ENCODE measurements around the gene ZER1.
A peak's percentile ranks its signal among the peaks of the same experiment; 100 is the strongest.
"Not testable (repeated sequence)": the region's sequence is repeated elsewhere in the genome, so short reads cannot be mapped to it uniquely, and the experiment has no call there.

ZER1 gene

DNA sequence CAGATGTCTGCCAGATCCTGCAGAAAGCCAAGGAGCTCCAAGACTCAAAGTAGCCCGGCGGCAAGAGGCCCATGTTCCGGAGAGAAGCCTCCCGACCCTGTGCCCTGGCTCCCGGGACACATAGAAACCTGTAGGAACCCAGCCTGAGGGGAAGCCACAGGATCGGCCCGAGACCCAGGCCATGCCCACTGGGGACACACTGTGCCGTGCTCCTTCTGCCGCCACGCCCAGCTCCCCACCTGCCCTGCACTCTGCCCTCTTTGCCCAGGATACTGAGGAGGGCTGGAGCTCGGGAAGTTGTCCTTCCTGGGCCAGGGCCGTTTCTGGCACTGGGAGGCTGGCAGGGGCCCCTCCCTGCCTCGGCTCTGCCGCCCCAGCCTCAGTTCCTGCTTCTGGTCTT is 36.1 kb upstream of the ZER1 start:
- no peak overlapping the region for H3K27ac ChIP-seq (ENCODE audit: low read depth, low read length)
- no peak overlapping the region for H3K9ac ChIP-seq (ENCODE audit: low read length)
- H3K4me1 ChIP-seq (ENCODE audit: control insufficient read depth, insufficient read depth, low read length): no peaks in the 10 kb centered on the region
- no peaks in the 10 kb centered on the region for H3K27me3 ChIP-seq (ENCODE audit: control insufficient read depth, insufficient read depth, low read length)
- H3K9me3 ChIP-seq (ENCODE audit: control insufficient read depth, insufficient read depth, low read depth, low read length): no peaks in the 10 kb centered on the region
- peaks cover 54% of the 10 kb centered on the region for H3K36me3 ChIP-seq (ENCODE audit: control insufficient read depth, insufficient read depth, low read length)
- no peak overlapping the region for H3K4me3 ChIP-seq (ENCODE audit: low read depth, low read length)

DNA sequence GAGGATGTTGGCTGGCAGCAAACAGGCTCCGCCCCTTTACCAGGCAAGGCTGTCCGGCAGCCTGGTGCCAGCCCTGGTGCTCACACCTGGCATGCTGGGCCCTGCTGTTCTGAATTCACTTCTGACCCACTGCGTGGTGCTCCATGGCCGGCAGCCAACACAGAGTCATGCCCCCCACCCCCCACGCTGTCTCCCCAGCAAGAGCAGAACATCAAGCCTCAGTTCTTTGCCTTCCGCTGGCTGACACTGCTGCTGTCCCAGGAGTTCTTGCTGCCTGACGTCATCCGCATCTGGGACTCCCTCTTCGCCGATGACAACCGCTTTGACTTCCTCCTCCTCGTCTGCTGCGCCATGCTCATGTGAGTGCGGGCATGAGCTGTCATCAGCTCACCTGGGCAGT is 33.9 kb upstream of the ZER1 start:
- Histone ChIP-seq H3K4me1 (ENCODE audit: control insufficient read depth, insufficient read depth, low read length) (no peaks in the 10 kb centered on the region), H3K27ac (ENCODE audit: low read depth, low read length) (no peak overlapping the region), H3K27me3 (ENCODE audit: control insufficient read depth, insufficient read depth, low read length) (no peaks in the 10 kb centered on the region), H3K4me3 (ENCODE audit: low read depth, low read length) (no peak overlapping the region), H3K9ac (ENCODE audit: low read length) (no peak overlapping the region), H3K9me3 (ENCODE audit: control insufficient read depth, insufficient read depth, low read depth, low read length) (no peaks in the 10 kb centered on the region), H3K36me3 (ENCODE audit: control insufficient read depth, insufficient read depth, low read length) (peaks cover 61% of the 10 kb centered on the region)

- no peak overlapping the region for H3K9ac ChIP-seq (ENCODE audit: low read length)
- no peaks in the 10 kb centered on the region for H3K4me1 ChIP-seq (ENCODE audit: control insufficient read depth, insufficient read depth, low read length)
- H3K36me3 ChIP-seq (ENCODE audit: control insufficient read depth, insufficient read depth, low read length): peaks cover 71% of the 10 kb centered on the region
- H3K4me3 ChIP-seq (ENCODE audit: low read depth, low read length): no peak overlapping the region
- H3K9me3 ChIP-seq (ENCODE audit: control insufficient read depth, insufficient read depth, low read depth, low read length): no peaks in the 10 kb centered on the region
- H3K27me3 ChIP-seq (ENCODE audit: control insufficient read depth, insufficient read depth, low read length): no peaks in the 10 kb centered on the region
- no peak overlapping the region for H3K27ac ChIP-seq (ENCODE audit: low read depth, low read length)
Observed at GRCh38 chr9:128802482-128802881, 30.8 kb upstream of the ZER1 start.

DNA sequence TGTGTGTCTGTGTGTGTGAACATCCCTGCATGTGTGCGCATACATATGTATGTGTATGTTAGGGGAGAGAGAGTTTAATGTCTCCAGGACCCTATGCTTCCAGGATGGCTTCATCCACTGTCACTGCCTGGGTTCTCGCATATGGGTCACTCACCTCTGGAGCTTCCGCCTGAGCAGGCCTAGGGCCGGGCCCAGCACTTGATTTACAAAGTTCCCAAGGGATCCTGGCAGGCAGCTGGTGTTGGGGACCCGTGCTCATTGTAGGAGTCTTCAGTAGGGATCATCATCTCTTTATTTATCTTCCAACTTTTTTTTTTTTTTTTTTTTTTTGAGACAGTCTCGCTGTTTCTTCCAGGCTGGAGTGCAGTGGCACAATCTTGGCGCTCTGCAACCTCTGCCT is 28.3 kb upstream of the ZER1 start:
- Histone ChIP-seq H3K4me3 (ENCODE audit: low read depth, low read length) (no peak overlapping the region), H3K9me3 (ENCODE audit: control insufficient read depth, insufficient read depth, low read depth, low read length) (no peaks in the 10 kb centered on the region), H3K36me3 (ENCODE audit: control insufficient read depth, insufficient read depth, low read length) (peaks cover 56% of the 10 kb centered on the region), H3K4me1 (ENCODE audit: control insufficient read depth, insufficient read depth, low read length) (no peaks in the 10 kb centered on the region), H3K9ac (ENCODE audit: low read length) (no peak overlapping the region), H3K27me3 (ENCODE audit: control insufficient read depth, insufficient read depth, low read length) (no peaks in the 10 kb centered on the region), H3K27ac (ENCODE audit: low read depth, low read length) (no peak overlapping the region)

- Histone ChIP-seq H3K36me3 (ENCODE audit: control insufficient read depth, insufficient read depth, low read length) (peaks cover 60% of the 10 kb centered on the region), H3K4me3 (ENCODE audit: low read depth, low read length) (no peak overlapping the region), H3K9me3 (ENCODE audit: control insufficient read depth, insufficient read depth, low read depth, low read length) (no peaks in the 10 kb centered on the region), H3K4me1 (ENCODE audit: control insufficient read depth, insufficient read depth, low read length) (no peaks in the 10 kb centered on the region), H3K9ac (ENCODE audit: low read length) (no peak overlapping the region), H3K27ac (ENCODE audit: low read depth, low read length) (no peak overlapping the region), H3K27me3 (ENCODE audit: control insufficient read depth, insufficient read depth, low read length) (no peaks in the 10 kb centered on the region)
Observed at GRCh38 chr9:128798896-128799295, 27.2 kb upstream of the ZER1 start.

- not testable (repeated sequence) for H3K4me3 ChIP-seq (ENCODE audit: low read depth, low read length); H3K27ac ChIP-seq (ENCODE audit: low read depth, low read length); H3K9ac ChIP-seq (ENCODE audit: low read length); H3K27me3 ChIP-seq (ENCODE audit: control insufficient read depth, insufficient read depth, low read length); H3K4me1 ChIP-seq (ENCODE audit: control insufficient read depth, insufficient read depth, low read length); H3K9me3 ChIP-seq (ENCODE audit: control insufficient read depth, insufficient read depth, low read depth, low read length)
- peaks cover 70% of the 10 kb centered on the region for H3K36me3 ChIP-seq (ENCODE audit: control insufficient read depth, insufficient read depth, low read length)
Observed at GRCh38 chr9:128794961-128795360, 23.2 kb upstream of the ZER1 start.

GRCh38 chr9:128792978-128793686 is 21.4 kb upstream of the ZER1 start:
- Histone ChIP-seq H3K4me3 (ENCODE audit: low read depth, low read length) (no peak overlapping the region), H3K9me3 (ENCODE audit: control insufficient read depth, insufficient read depth, low read depth, low read length) (no peaks in the 10 kb centered on the region), H3K9ac (ENCODE audit: low read length) (no peak overlapping the region), H3K27me3 (ENCODE audit: control insufficient read depth, insufficient read depth, low read length) (no peaks in the 10 kb centered on the region), H3K27ac (ENCODE audit: low read depth, low read length) (no peak overlapping the region), H3K4me1 (ENCODE audit: control insufficient read depth, insufficient read depth, low read length) (peaks cover 1% of the 10 kb centered on the region; the same call in 1 of the 2 replicates), H3K36me3 (ENCODE audit: control insufficient read depth, insufficient read depth, low read length) (peaks cover 58% of the 10 kb centered on the region)

GRCh38 chr9:128792134-128792533 is 20.4 kb upstream of the ZER1 start:
- Histone ChIP-seq H3K9ac (ENCODE audit: low read length) (no peak overlapping the region), H3K4me3 (ENCODE audit: low read depth, low read length) (no peak overlapping the region), H3K36me3 (ENCODE audit: control insufficient read depth, insufficient read depth, low read length) (peaks cover 50% of the 10 kb centered on the region), H3K27me3 (ENCODE audit: control insufficient read depth, insufficient read depth, low read length) (no peaks in the 10 kb centered on the region), H3K9me3 (ENCODE audit: control insufficient read depth, insufficient read depth, low read depth, low read length) (no peaks in the 10 kb centered on the region), H3K4me1 (ENCODE audit: control insufficient read depth, insufficient read depth, low read length) (peaks cover 5% of the 10 kb centered on the region; the same call in 1 of the 2 replicates), H3K27ac (ENCODE audit: low read depth, low read length) (no peak overlapping the region)

DNA sequence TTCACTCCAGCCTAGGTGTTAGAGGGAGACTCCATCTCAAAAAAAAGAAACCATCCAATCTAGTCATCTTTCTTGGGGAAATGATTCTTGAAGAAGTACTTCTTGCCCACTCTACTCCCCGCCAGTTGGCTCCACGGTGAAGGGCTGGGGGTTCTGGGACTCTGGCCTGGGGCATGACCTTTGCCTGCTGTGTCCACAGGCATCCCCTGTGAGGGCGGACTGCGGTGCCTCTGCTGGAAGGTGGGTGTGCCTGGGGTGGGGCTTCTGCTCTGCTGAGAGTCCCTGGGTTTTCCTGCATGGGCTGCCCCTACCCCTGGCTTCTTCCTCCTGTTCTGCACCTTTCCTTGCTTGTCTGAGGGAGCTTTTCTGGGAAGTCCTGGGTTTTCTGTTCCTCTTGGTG is 18.8 kb upstream of the ZER1 start:
- no peaks in the 10 kb centered on the region for H3K9me3 ChIP-seq (ENCODE audit: control insufficient read depth, insufficient read depth, low read depth, low read length)
- no peaks in the 10 kb centered on the region for H3K27me3 ChIP-seq (ENCODE audit: control insufficient read depth, insufficient read depth, low read length)
- H3K4me1 ChIP-seq (ENCODE audit: control insufficient read depth, insufficient read depth, low read length): peaks cover 5% of the 10 kb centered on the region; the same call in 1 of the 2 replicates
- H3K9ac ChIP-seq (ENCODE audit: low read length): no peak overlapping the region
- H3K27ac ChIP-seq (ENCODE audit: low read depth, low read length): no peak overlapping the region
- H3K4me3 ChIP-seq (ENCODE audit: low read depth, low read length): no peak overlapping the region
- peaks cover 45% of the 10 kb centered on the region for H3K36me3 ChIP-seq (ENCODE audit: control insufficient read depth, insufficient read depth, low read length)

- Histone ChIP-seq H3K27ac (ENCODE audit: low read depth, low read length) (no peak overlapping the region), H3K4me1 (ENCODE audit: control insufficient read depth, insufficient read depth, low read length) (peaks cover 5% of the 10 kb centered on the region; the same call in 1 of the 2 replicates), H3K27me3 (ENCODE audit: control insufficient read depth, insufficient read depth, low read length) (no peaks in the 10 kb centered on the region), H3K36me3 (ENCODE audit: control insufficient read depth, insufficient read depth, low read length) (peaks cover 35% of the 10 kb centered on the region), H3K9ac (ENCODE audit: low read length) (peak overlapping the region; percentile 93), H3K4me3 (ENCODE audit: low read depth, low read length) (no peak overlapping the region), H3K9me3 (ENCODE audit: control insufficient read depth, insufficient read depth, low read depth, low read length) (no peaks in the 10 kb centered on the region)
Observed at GRCh38 chr9:128788445-128788844, 16.7 kb upstream of the ZER1 start.

DNA sequence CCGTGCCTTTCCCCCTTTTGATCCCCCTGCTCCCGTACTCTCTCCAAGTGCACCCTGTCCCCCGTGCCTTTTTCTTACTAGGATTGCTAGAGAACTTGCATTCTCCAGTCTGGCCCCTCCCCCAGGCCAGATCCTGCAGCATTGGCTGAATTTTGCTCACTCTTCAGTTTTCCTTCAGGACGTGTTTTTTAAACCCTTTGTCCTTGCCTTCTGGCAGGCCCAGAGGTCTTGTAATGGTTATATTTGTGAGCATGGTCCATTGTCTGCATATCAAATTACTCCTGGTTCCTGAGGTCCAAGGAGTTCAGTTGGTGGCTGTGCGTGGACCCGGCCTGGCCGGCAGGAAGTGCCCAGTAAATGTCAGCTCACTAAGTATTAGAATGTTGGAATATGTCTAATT is 15.9 kb upstream of the ZER1 start:
- Histone ChIP-seq H3K27ac (ENCODE audit: low read depth, low read length) (no peak overlapping the region), H3K4me1 (ENCODE audit: control insufficient read depth, insufficient read depth, low read length) (peaks cover 5% of the 10 kb centered on the region; the same call in 1 of the 2 replicates), H3K27me3 (ENCODE audit: control insufficient read depth, insufficient read depth, low read length) (no peaks in the 10 kb centered on the region), H3K9ac (ENCODE audit: low read length) (peak overlapping the region; percentile 93), H3K9me3 (ENCODE audit: control insufficient read depth, insufficient read depth, low read depth, low read length) (no peaks in the 10 kb centered on the region), H3K4me3 (ENCODE audit: low read depth, low read length) (peak overlapping the region; percentile 98), H3K36me3 (ENCODE audit: control insufficient read depth, insufficient read depth, low read length) (peaks cover 27% of the 10 kb centered on the region)

Measured in HUES6 (cell line).